H1 (cell line): ENCODE data around the gene HOXD12. TPM values are rescaled to one million over a fixed set of nuclear protein-coding genes. Genes with fewer than 3 reads are reported as not detected.

Source experiments
- SIN3A ChIP-seq, 2 experiments: IDR thresholded peaks in 1 of 2; conservative IDR thresholded peaks in 1 of 2; 2 replicates each; pipeline ENCODE4 v1.6.1; 2011 to 2012; ENCODE audit warnings: low read length in 2 of 2, improper control_type of control experiment in 1 of 2, low read depth in 1 of 2, mild to moderate bottlenecking in 1 of 2
- polyA plus RNA-seq, 7 experiments: library from polyadenylated mRNA; depleted of rRNA in 3 of 7; stranded (reverse) in 5 of 7; unstranded in 2 of 7; fragments of >200 nt in 5 of 7; fragments of 200-250 nt in 2 of 7; gene quantifications; 1 replicate in 5 of 7; 2 replicates in 1 of 7; 4 replicates in 1 of 7; pipeline versions ENCODE4 v1.2.1 to v1.2.3, GENCODE V29; 2011 to 2013; ENCODE audit warnings: missing spikeins in 2 of 7, mixed read lengths in 2 of 7
- total RNA-seq: library from RNA; stranded (reverse); fragmentation: NEBNext Ultra II Directional; extraction: Animal tissue kit (Norgen Biotek cat#: 25700); gene quantifications from 2 replicates; pipeline ENCODE4 v1.2.1, GENCODE V29; 2021

HOXD12 gene
- total and polyA plus RNA-seq, 2 of the 8 experiments (the other 6 are each of a cell fraction or from before 2014, with no cell fraction given): not detected

DNA sequence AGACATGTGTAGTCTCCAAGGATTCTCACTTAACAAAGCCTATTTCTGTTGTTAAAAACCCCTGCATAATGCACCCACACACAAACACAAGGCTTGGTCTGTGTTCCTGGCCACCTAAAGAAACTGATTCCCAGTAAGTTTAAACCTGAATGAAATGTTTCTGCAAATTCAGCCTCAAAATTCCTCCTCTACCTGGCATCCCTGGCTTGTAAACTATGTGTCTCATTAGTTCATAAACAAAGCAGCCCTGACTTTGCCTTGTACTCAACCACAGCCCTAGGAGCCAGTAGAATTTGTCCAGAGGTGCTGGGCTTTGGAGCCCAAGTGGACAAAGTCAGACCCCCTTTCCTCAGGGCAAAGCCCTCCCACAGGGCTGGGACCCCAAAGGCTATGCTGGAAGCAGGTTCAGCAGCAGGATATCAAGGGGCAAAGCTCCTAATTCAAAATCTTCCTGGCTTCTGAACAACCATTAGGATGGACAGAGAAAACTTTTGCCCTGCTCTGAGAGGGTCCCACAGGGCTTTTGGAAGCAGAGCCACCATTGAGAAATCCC, 9.7 kb upstream of the HOXD12 start (continued):
- no peak for TF ChIP-seq SIN3A (conservative IDR thresholded peaks at IDR 0.05 in 1 of 2, IDR thresholded peaks at IDR 0.05 in 1 of 2; ENCODE audit: low read depth in 1 of 2, low read length in 2 of 2)
